ENCODE results near the gene TTC39C. TPM values are rescaled to one million over a fixed set of nuclear protein-coding genes. Genes with fewer than 3 reads are reported as not detected.
"Not testable (repeated sequence)": the region's sequence is repeated elsewhere in the genome, so short reads cannot be mapped to it uniquely, and the experiment has no call there.

The TTC39C gene
- total and polyA plus RNA-seq, 4 donors: 12.2 to 31.7 (median 18.3) TPM

DNA sequence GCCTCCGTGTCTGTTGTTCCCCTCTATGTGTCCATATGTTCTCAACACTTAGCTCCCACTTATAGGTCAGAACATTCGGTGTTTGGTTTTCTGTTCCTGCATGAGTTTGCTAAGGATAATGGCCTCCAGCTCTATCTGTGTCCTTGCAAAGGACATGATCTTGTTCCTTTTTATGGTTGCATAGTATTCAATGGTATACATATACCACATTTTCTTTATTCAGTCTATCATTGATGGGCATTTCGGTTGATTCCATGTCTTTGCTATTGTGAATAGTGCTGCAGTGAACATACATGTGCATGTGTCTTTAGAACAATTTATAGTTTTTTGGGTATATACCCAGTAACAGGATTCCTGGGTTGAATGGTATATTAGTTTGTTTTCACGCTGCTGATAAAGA, 44.8 kb downstream of the TTC39C start:
- H3K36me3 ChIP-seq (ENCODE audit: control insufficient read depth, insufficient read depth, low read length); H3K4me3 ChIP-seq (ENCODE audit: low read depth, low read length); DNase-seq (ENCODE audit: low read depth in 4 of 6, low spot score in 6 of 6); H3K27me3 ChIP-seq (ENCODE audit: control insufficient read depth, insufficient read depth, low read length); H3K9me3 ChIP-seq (ENCODE audit: control insufficient read depth, insufficient read depth, low read length); H3K4me1 ChIP-seq (ENCODE audit: control insufficient read depth, insufficient read depth, low read length); H3K27ac ChIP-seq (ENCODE audit: low read depth, low read length): not testable (repeated sequence)
- WGBS (ENCODE audit: insufficient coverage): 90% methylated on average over 2 of the region's 4 CpGs

DNA sequence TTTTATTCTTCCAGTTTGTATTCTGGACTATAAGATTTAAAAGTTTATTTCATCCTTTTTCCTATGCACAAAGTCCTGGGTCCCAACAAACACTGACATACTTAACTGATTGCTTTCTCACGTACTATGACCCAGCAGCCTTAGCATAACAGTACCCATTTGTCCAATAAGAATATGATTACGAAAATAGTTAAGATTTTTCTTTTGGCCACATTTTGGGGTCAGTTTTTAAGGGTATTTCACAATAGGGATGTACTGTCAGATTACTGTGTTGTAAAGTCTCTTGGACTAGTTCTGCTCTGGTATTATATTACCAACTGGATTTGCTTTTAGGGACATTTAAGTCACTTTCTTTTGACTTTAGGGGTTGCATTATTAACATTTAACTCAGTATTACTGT, 46.1 kb downstream of the TTC39C start:
- no peaks in the 10 kb centered on the region for H3K4me1 ChIP-seq (ENCODE audit: control insufficient read depth, insufficient read depth, low read length)
- no CpG with 5 or more reads among the region's 2 CpGs for WGBS (ENCODE audit: insufficient coverage)
- H3K9me3 ChIP-seq (ENCODE audit: control insufficient read depth, insufficient read depth, low read length): no peaks in the 10 kb centered on the region
- no peaks in the 10 kb centered on the region for H3K36me3 ChIP-seq (ENCODE audit: control insufficient read depth, insufficient read depth, low read length)
- no peak overlapping the region for H3K27ac ChIP-seq (ENCODE audit: low read depth, low read length)
- no peaks in the 10 kb centered on the region for H3K27me3 ChIP-seq (ENCODE audit: control insufficient read depth, insufficient read depth, low read length)
- H3K4me3 ChIP-seq (ENCODE audit: low read depth, low read length): no peak overlapping the region
- DNase-seq (ENCODE audit: low read depth in 4 of 6, low spot score in 6 of 6): no peak

DNA sequence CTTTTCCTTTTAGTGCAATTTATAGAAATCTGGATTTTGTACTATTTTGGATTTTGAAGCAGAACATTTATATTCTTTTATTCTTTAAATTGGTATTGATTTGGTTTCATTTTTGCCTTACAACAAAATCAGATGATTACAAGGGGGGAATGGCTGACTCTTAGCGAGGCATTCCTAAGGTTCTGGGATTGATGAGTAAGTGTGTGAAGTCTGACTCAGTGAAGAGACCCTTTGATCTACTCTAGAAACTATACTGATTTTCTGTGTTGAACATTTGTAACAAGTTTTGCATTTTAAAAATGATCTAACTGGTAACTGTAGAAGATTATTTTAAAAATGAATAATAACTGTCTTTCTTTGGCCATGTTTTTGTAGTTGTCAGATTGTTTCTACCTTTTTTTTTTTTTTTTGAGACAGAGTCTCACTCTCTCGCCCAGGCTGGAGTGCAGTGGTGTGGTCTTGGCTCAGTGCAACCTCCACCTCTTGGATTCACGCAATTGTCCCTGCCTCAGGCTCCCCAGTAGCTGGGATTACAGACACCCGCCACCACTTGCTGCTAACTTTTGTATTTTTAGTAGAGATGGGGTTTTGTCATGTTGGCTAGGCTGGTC, 48.7 kb downstream of the TTC39C start:
- Histone ChIP-seq H3K4me1 (ENCODE audit: control insufficient read depth, insufficient read depth, low read length) (no peaks in the 10 kb centered on the region), H3K9me3 (ENCODE audit: control insufficient read depth, insufficient read depth, low read length) (no peaks in the 10 kb centered on the region), H3K27ac (ENCODE audit: low read depth, low read length) (no peak overlapping the region), H3K27me3 (ENCODE audit: control insufficient read depth, insufficient read depth, low read length) (no peaks in the 10 kb centered on the region), H3K4me3 (ENCODE audit: low read depth, low read length) (no peak overlapping the region), H3K36me3 (ENCODE audit: control insufficient read depth, insufficient read depth, low read length) (no peaks in the 10 kb centered on the region)
- DNase-seq (ENCODE audit: low read depth in 4 of 6, low spot score in 6 of 6): no peak
- WGBS (ENCODE audit: insufficient coverage): 90% methylated on average over 2 of the region's 4 CpGs

DNA sequence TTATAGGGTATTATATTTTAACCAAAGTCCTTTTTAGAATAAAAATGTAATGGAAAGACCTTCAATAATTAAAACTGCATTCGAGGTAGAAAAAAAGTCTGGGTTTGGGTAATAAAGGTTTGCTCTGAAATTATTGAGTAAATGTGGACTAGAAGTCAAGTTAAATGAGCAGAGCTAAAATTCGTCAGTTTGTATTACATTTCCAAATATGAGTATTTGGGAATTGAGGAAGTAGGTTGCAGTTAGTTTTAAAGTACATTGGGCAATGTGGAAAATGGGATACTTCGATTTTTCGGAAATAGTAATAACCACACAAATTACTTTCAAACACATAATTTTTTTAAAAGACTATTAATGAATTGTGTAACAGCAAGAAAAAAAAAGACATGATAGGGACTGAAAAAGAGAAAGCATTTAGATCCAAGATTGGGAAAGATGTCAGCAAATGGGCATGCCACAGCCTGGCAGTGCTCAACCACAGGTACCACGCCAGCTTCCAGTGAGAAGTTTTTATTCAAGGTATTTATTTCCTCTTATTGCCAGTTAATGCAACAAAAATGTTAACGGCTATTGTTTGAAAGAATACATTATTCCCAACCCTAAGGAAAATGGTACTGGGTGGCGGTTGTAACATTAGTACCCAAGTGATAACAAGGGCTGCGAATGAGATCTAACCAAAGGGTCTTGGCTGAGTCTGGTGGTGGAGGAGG, 50.0 kb downstream of the TTC39C start:
- H3K27me3 ChIP-seq (ENCODE audit: control insufficient read depth, insufficient read depth, low read length): no peaks in the 10 kb centered on the region
- no peak overlapping the region for H3K4me3 ChIP-seq (ENCODE audit: low read depth, low read length)
- WGBS (ENCODE audit: insufficient coverage): 89% methylated on average over 1 of the region's 8 CpGs
- no peaks in the 10 kb centered on the region for H3K4me1 ChIP-seq (ENCODE audit: control insufficient read depth, insufficient read depth, low read length)
- H3K9me3 ChIP-seq (ENCODE audit: control insufficient read depth, insufficient read depth, low read length): no peaks in the 10 kb centered on the region
- DNase-seq (ENCODE audit: low read depth in 4 of 6, low spot score in 6 of 6): no peak
- H3K36me3 ChIP-seq (ENCODE audit: control insufficient read depth, insufficient read depth, low read length): no peaks in the 10 kb centered on the region
- no peak overlapping the region for H3K27ac ChIP-seq (ENCODE audit: low read depth, low read length)

DNA sequence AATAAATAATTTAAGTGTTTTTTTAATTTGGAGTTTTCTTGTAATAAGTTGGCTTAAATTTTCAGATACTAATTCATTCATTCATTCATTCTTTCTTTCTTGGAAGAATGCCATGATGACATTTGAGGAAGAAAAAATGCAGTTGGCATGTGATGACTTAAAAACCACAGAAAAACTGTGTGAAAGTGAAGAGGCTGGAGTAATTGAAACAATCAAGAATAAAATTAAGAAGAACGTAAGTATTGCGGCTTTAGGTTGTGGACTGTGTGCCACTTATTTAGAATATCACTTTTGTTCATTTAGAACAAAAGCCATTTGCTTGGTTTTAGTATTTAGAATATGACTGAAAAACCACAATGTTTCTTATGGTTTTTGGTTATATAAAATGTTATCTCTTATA, 51.4 kb downstream of the TTC39C start:
- Histone ChIP-seq H3K27me3 (ENCODE audit: control insufficient read depth, insufficient read depth, low read length) (no peaks in the 10 kb centered on the region), H3K36me3 (ENCODE audit: control insufficient read depth, insufficient read depth, low read length) (no peaks in the 10 kb centered on the region), H3K4me3 (ENCODE audit: low read depth, low read length) (no peak overlapping the region), H3K27ac (ENCODE audit: low read depth, low read length) (no peak overlapping the region), H3K9me3 (ENCODE audit: control insufficient read depth, insufficient read depth, low read length) (no peaks in the 10 kb centered on the region), H3K4me1 (ENCODE audit: control insufficient read depth, insufficient read depth, low read length) (no peaks in the 10 kb centered on the region)
- no peak for DNase-seq (ENCODE audit: low read depth in 4 of 6, low spot score in 6 of 6)
- WGBS (ENCODE audit: insufficient coverage): no CpG with 5 or more reads among the region's 2 CpGs

DNA sequence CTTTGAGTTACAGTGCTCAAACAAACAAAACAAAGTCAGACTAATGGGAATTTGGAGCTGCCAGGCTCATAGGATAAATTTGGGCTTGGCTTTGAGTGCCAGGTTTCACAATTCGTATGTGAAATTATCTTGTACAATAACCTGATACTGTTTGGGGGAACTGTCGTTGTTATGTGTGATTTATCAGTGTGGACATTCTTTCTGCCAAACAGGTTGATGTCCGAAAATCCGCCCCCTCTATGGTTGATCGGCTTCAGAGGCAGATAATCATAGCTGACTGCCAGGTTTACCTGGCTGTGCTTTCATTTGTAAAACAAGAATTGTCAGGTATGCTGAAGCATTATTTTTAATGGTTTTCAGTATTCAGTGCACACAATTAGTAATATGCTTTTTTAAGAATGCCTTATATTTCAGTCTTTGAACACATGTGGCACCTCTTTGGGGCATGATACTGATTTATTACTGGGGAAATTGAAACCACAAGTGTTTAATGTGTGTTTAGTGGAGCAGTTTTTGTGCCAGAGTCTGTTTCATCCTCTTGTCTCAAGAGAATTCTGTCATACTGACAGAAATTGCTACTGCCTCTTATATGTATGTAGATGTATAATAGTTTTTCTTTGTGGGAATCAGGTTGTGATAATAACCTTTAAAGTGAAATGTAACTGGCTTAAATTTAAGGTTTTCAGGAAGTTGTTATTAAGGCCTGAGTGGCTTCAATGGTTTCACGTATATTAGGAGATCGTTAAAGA, 54.6 kb downstream of the TTC39C start:
- peak in 1 of 6 donors; percentile 22 for DNase-seq (ENCODE audit: low read depth in 4 of 6, low spot score in 6 of 6)
- H3K27me3 ChIP-seq (ENCODE audit: control insufficient read depth, insufficient read depth, low read length): no peaks in the 10 kb centered on the region
- H3K4me3 ChIP-seq (ENCODE audit: low read depth, low read length): no peak overlapping the region
- H3K27ac ChIP-seq (ENCODE audit: low read depth, low read length): no peak overlapping the region
- 100% methylated on average over 1 of the region's 7 CpGs for WGBS (ENCODE audit: insufficient coverage)
- H3K9me3 ChIP-seq (ENCODE audit: control insufficient read depth, insufficient read depth, low read length): no peaks in the 10 kb centered on the region
- peaks cover 2% of the 10 kb centered on the region for H3K36me3 ChIP-seq (ENCODE audit: control insufficient read depth, insufficient read depth, low read length)
- H3K4me1 ChIP-seq (ENCODE audit: control insufficient read depth, insufficient read depth, low read length): no peaks in the 10 kb centered on the region

DNA sequence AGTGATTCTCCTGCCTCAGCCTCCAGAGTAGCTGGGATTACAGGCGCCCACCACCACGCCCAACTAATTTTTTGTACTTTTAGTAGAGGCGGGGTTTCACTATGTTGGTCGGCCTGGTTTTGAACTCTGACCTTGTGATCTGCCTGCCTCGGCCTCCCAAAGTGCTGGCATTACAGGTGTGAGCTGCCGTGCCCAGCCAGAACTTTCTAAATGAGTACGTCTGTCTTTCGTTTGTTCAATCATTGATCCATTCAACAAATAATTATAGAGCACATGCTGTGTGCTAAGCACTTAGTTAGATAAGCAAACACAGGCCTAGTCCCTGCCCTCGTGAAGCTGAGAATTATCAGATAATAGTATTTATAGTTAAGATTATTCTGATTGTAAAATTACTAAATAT, 56.5 kb downstream of the TTC39C start:
- no peak overlapping the region for H3K4me3 ChIP-seq (ENCODE audit: low read depth, low read length)

DNA sequence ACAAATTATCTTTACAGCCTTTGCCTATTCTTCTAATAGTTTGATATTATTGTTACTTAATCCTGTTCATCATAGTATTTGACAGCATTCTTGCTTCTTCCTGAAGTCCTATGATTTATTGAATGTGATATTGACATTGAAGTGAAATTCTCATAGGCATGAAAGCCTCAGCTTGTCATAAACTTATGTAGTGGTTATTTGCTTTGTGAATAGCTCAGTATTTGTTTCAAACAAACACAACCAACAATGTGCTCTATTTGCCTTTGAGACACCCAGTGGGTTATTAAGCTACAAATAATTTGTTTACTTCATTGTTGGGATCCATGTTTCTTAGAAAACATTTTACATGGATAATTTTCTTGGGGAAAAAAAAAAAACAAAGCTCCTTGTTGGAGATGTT, 57.2 kb downstream of the TTC39C start:
- peaks cover 2% of the 10 kb centered on the region for H3K36me3 ChIP-seq (ENCODE audit: control insufficient read depth, insufficient read depth, low read length)
- no peak for DNase-seq (ENCODE audit: low read depth in 4 of 6, low spot score in 6 of 6)
- H3K27ac ChIP-seq (ENCODE audit: low read depth, low read length): no peak overlapping the region
- no peaks in the 10 kb centered on the region for H3K4me1 ChIP-seq (ENCODE audit: control insufficient read depth, insufficient read depth, low read length)
- H3K4me3 ChIP-seq (ENCODE audit: low read depth, low read length): no peak overlapping the region
- no peaks in the 10 kb centered on the region for H3K9me3 ChIP-seq (ENCODE audit: control insufficient read depth, insufficient read depth, low read length)
- no peaks in the 10 kb centered on the region for H3K27me3 ChIP-seq (ENCODE audit: control insufficient read depth, insufficient read depth, low read length)

More for the DNA sequence above, 56.5 kb downstream of the TTC39C start:
- 80% methylated on average over 5 of the region's 9 CpGs for WGBS (ENCODE audit: insufficient coverage)
- no peak for DNase-seq (ENCODE audit: low read depth in 4 of 6, low spot score in 6 of 6)
- Histone ChIP-seq H3K9me3 (ENCODE audit: control insufficient read depth, insufficient read depth, low read length) (no peaks in the 10 kb centered on the region), H3K27ac (ENCODE audit: low read depth, low read length) (no peak overlapping the region), H3K36me3 (ENCODE audit: control insufficient read depth, insufficient read depth, low read length) (peaks cover 2% of the 10 kb centered on the region), H3K4me1 (ENCODE audit: control insufficient read depth, insufficient read depth, low read length) (no peaks in the 10 kb centered on the region), H3K27me3 (ENCODE audit: control insufficient read depth, insufficient read depth, low read length) (no peaks in the 10 kb centered on the region)

DNA sequence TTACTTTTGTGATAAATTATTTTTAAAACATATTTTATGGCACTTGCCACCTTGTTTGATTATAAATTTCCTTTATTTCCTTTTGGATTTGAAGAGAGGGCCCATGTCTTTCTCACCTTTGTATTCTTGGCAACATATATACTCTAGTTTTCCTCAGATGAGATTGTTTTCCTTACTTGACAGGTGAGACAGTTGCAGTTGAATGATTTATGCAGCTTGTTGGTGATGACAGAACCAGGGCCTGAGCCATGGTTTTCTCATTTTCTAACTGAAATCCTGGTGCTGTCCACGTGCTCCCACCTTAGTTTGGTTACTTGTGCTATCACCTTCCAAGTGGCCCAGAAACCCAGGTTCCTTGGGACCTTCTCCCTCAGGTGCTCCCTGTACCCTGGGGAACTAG, 58.2 kb downstream of the TTC39C start:
- no peak for DNase-seq (ENCODE audit: low read depth in 4 of 6, low spot score in 6 of 6)
- H3K4me1 ChIP-seq (ENCODE audit: control insufficient read depth, insufficient read depth, low read length): no peaks in the 10 kb centered on the region
- H3K36me3 ChIP-seq (ENCODE audit: control insufficient read depth, insufficient read depth, low read length): peaks cover 2% of the 10 kb centered on the region
- H3K9me3 ChIP-seq (ENCODE audit: control insufficient read depth, insufficient read depth, low read length): no peaks in the 10 kb centered on the region
- no peak overlapping the region for H3K4me3 ChIP-seq (ENCODE audit: low read depth, low read length)
- no peaks in the 10 kb centered on the region for H3K27me3 ChIP-seq (ENCODE audit: control insufficient read depth, insufficient read depth, low read length)
- WGBS (ENCODE audit: insufficient coverage): 83% methylated on average over 1 of the region's 1 CpG
- no peak overlapping the region for H3K27ac ChIP-seq (ENCODE audit: low read depth, low read length)

DNA sequence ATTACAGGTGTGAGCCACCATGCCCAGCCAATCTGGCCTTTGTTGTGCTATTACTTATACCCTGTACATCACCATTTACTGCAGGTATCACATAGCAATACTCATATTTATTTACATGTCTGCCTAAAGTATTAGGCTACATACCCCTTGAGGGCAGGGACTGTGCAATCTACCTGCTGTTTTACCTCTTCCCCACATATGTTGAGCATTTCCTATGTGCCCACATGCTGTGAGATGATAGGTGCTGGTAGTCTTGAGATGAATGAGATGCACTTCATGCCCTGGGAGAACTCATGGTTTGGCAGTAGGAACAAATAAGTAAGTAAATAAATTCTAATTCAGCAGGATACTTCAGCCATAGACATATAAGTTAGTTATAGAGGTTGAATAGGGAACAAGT, 59.2 kb downstream of the TTC39C start:
- Histone ChIP-seq H3K4me1 (ENCODE audit: control insufficient read depth, insufficient read depth, low read length) (no peaks in the 10 kb centered on the region), H3K27me3 (ENCODE audit: control insufficient read depth, insufficient read depth, low read length) (no peaks in the 10 kb centered on the region), H3K36me3 (ENCODE audit: control insufficient read depth, insufficient read depth, low read length) (peaks cover 2% of the 10 kb centered on the region), H3K27ac (ENCODE audit: low read depth, low read length) (no peak overlapping the region), H3K4me3 (ENCODE audit: low read depth, low read length) (no peak overlapping the region), H3K9me3 (ENCODE audit: control insufficient read depth, insufficient read depth, low read length) (no peaks in the 10 kb centered on the region)
- no peak for DNase-seq (ENCODE audit: low read depth in 4 of 6, low spot score in 6 of 6)

Measured in spinal cord (tissue), 10 donors.